SKM-1 treated with dmso at 0.1 percent for 144 hours (cell line): ENCODE data around the gene GNG7.
"Not testable (repeated sequence)": the region's sequence is repeated elsewhere in the genome, so short reads cannot be mapped to it uniquely, and the experiment has no call there.

Experiments used
- DNase-seq: peaks from one replicate; lab custom pipeline; 2025; ENCODE audit not compliant: unreplicated experiment; lab: John Stamatoyannopoulos, UW

GNG7 gene

GRCh38 chr19:2519482-2519881, 183.0 kb downstream of the GNG7 start:
- no peak for DNase-seq

GRCh38 chr19:2518856-2519255, 183.6 kb downstream of the GNG7 start:
- DNase-seq, result not testable (repeated sequence)

GRCh38 chr19:2517881-2518601, 184.5 kb downstream of the GNG7 start:
- no peak for DNase-seq

GRCh38 chr19:2516727-2517126, 185.8 kb downstream of the GNG7 start:
- no peak for DNase-seq

GRCh38 chr19:2514981-2515518, 187.4 kb downstream of the GNG7 start:
- DNase-seq, result no peak

GRCh38 chr19:2512523-2513431, 189.7 kb downstream of the GNG7 start:
- no peak for DNase-seq

- no peak for DNase-seq
Measured at GRCh38 chr19:2511991-2512390, 190.5 kb downstream of the GNG7 start.

- DNase-seq, result no peak
Measured at GRCh38 chr19:2511570-2511969, 190.9 kb downstream of the GNG7 start.

- no peak for DNase-seq
Measured at GRCh38 chr19:2509096-2509495, 193.4 kb downstream of the GNG7 start.

- DNase-seq, result peak; percentile 40
Measured at GRCh38 chr19:2507109-2507508, 195.4 kb downstream of the GNG7 start.

- not testable (repeated sequence) for DNase-seq
Measured at GRCh38 chr19:2506656-2507055, 195.8 kb downstream of the GNG7 start.

GRCh38 chr19:2503521-2504109, 198.9 kb downstream of the GNG7 start:
- no peak for DNase-seq

GRCh38 chr19:2500841-2501261, 201.6 kb downstream of the GNG7 start:
- DNase-seq, result no peak

GRCh38 chr19:2500156-2500555, 202.3 kb downstream of the GNG7 start:
- no peak for DNase-seq

GRCh38 chr19:2497186-2497585, 205.3 kb downstream of the GNG7 start:
- no peak for DNase-seq

- no peak for DNase-seq
Measured at GRCh38 chr19:2495651-2496316, 206.7 kb downstream of the GNG7 start.

GRCh38 chr19:2495130-2495641, 207.3 kb downstream of the GNG7 start:
- no peak for DNase-seq

GRCh38 chr19:2494447-2495129, 207.9 kb downstream of the GNG7 start:
- no peak for DNase-seq

- DNase-seq, result no peak
Measured at GRCh38 chr19:2494084-2494446, 208.4 kb downstream of the GNG7 start.

- DNase-seq, result not testable (repeated sequence)
Measured at GRCh38 chr19:2493448-2493847, 209.0 kb downstream of the GNG7 start.
